Measurements from ENCODE around the gene STK32C.
"Not testable (repeated sequence)": the region's sequence is repeated elsewhere in the genome, so short reads cannot be mapped to it uniquely, and the experiment has no call there.

The STK32C gene

GRCh38 chr10:132296666-132297443 lies 10.9 kb downstream of the STK32C start:
- no peaks in the 10 kb centered on the region for H3K9me3 Mint-ChIP-seq
- H3K27ac Mint-ChIP-seq: no peak overlapping the region
- H3K4me3 Mint-ChIP-seq: no peak overlapping the region
- H3K36me3 Mint-ChIP-seq (ENCODE audit: low read depth): no peaks in the 10 kb centered on the region
- no peak for DNase-seq (ENCODE audit: low spot score)
- no peaks in the 10 kb centered on the region for H3K4me1 Mint-ChIP-seq (ENCODE audit: low read depth)
- no peaks in the 10 kb centered on the region for H3K27me3 Mint-ChIP-seq (ENCODE audit: low read depth)

DNA sequence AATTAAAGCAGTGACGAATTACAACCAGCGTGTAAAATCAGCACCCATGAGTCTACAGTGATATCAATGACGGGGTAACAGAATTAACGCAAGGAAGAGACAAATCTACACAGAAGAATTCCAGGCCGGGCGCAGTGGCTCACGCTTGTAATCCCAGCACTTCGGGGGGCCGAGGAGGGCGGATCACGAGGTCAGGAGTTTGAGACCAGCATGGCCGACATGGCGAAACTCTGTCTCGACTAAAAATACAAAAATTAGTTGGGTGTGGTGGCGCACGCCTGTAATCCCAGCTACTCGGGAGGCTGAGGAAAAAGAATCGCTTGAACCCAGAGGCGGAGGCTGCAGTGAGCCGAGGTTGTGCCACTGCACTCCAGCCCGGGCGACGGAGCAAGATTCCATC lies 12.3 kb downstream of the STK32C start:
- H3K27ac Mint-ChIP-seq; DNase-seq (ENCODE audit: low spot score); H3K27me3 Mint-ChIP-seq (ENCODE audit: low read depth); H3K36me3 Mint-ChIP-seq (ENCODE audit: low read depth); H3K4me1 Mint-ChIP-seq (ENCODE audit: low read depth); H3K4me3 Mint-ChIP-seq; H3K9me3 Mint-ChIP-seq: not testable (repeated sequence)

DNA sequence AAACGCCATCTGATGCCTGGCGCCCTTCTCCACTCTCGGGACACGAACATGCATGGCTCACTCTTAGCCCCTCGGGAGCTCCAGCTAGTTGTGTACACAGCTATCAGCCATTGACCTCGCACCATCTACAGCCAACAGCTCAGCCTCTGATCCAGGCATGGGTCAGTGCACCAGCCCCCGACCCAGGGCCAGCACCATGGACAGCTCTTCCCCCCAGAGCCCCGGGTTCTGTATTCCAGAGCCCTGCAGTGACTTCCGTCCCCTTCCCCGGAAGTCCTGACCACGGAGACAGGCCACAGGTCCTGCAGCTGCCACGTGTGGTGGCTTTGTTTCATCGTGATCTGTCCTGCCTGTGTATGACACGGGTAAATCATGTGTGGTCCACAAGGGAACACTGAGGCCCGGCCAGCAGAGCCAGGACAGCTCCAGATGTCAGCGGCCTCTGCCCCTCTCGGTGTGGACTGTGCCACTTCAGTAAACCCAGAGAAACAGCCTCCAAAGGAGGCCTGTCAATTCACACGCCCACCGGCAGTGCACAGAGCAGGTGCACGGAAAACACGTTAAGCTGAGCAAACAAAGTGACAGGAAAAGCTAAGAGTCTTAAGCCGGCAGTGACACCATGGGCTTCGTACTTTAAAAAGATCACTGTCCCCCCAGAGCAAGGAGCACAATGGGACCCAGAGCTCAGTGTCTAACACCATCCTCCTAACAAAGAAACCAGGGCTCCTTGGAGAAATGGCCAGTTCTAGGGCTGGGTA lies 13.0 kb downstream of the STK32C start:
- no peaks in the 10 kb centered on the region for H3K27me3 Mint-ChIP-seq (ENCODE audit: low read depth)
- no peak for DNase-seq (ENCODE audit: low spot score)
- H3K4me1 Mint-ChIP-seq (ENCODE audit: low read depth): no peaks in the 10 kb centered on the region
- no peak overlapping the region for H3K27ac Mint-ChIP-seq
- H3K4me3 Mint-ChIP-seq: no peak overlapping the region
- no peaks in the 10 kb centered on the region for H3K9me3 Mint-ChIP-seq
- H3K36me3 Mint-ChIP-seq (ENCODE audit: low read depth): no peaks in the 10 kb centered on the region

GRCh38 chr10:132293813-132294520 lies 13.8 kb downstream of the STK32C start:
- H3K27me3 Mint-ChIP-seq (ENCODE audit: low read depth): no peaks in the 10 kb centered on the region
- no peak overlapping the region for H3K4me3 Mint-ChIP-seq
- no peak for DNase-seq (ENCODE audit: low spot score)
- no peak overlapping the region for H3K27ac Mint-ChIP-seq
- no peaks in the 10 kb centered on the region for H3K36me3 Mint-ChIP-seq (ENCODE audit: low read depth)
- no peaks in the 10 kb centered on the region for H3K4me1 Mint-ChIP-seq (ENCODE audit: low read depth)
- H3K9me3 Mint-ChIP-seq: no peaks in the 10 kb centered on the region

DNA sequence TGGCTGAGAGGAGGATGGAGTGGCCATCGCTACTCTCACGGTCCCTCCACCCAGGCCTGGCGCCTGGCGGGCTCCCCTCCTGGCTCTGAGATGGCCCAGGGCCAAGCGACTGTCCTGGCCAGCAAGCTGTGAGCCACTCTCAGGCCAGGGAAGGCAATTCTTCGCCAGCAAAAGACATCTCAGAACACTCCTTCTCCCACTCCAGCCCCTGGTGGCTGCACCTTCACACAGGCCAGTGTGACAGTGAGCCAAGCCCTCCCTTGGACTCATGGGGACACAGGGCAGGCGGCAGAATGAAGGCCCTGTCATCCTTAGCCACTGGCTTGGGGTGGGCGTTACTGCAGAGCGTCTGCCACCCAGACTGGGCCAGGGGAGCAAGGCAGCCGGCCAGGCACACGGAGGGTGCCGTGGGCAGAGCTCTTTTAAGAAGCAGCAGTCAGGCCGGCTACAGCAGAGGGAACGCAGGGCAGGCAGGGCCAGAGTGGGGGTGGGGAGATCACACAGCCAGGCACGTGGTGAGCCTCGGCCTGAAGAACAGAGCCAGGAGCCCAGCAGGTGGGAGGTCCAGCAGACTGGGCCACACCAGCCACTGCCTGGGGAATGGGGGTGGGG lies 14.4 kb downstream of the STK32C start:
- no peak overlapping the region for H3K27ac Mint-ChIP-seq
- H3K4me1 Mint-ChIP-seq (ENCODE audit: low read depth): no peaks in the 10 kb centered on the region
- H3K4me3 Mint-ChIP-seq: no peak overlapping the region
- no peak for DNase-seq (ENCODE audit: low spot score)
- H3K9me3 Mint-ChIP-seq: no peaks in the 10 kb centered on the region
- no peaks in the 10 kb centered on the region for H3K36me3 Mint-ChIP-seq (ENCODE audit: low read depth)
- H3K27me3 Mint-ChIP-seq (ENCODE audit: low read depth): no peaks in the 10 kb centered on the region

- Mint-ChIP-seq H3K4me1 (ENCODE audit: low read depth) (no peaks in the 10 kb centered on the region), H3K27me3 (ENCODE audit: low read depth) (no peaks in the 10 kb centered on the region), H3K36me3 (ENCODE audit: low read depth) (no peaks in the 10 kb centered on the region), H3K4me3 (no peak overlapping the region), H3K27ac (no peak overlapping the region), H3K9me3 (no peaks in the 10 kb centered on the region)
- DNase-seq (ENCODE audit: low spot score): no peak
These were observed 15.2 kb downstream of the STK32C start for GRCh38 chr10:132292287-132293200.

DNA sequence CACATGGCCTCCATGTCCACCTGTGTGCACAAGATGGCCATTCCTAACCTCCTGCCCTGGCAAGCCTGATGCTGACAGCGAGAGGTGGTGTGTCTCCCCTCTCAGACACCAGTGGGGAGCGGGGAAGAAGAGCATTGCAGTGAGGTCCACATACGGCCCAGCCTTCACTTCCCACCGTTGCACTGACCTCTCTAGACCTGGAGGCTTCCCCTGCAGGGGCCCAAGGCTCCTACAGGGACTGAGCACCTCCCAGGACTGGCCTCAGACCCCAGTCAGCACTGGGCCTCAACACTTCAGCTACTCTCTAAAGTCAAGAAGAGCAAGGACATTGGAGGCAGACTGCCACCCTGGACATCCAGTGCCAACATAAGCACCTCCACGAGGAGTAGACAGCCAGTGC lies 15.9 kb downstream of the STK32C start:
- Mint-ChIP-seq H3K27me3 (ENCODE audit: low read depth) (no peaks in the 10 kb centered on the region), H3K9me3 (no peaks in the 10 kb centered on the region), H3K36me3 (ENCODE audit: low read depth) (no peaks in the 10 kb centered on the region), H3K4me1 (ENCODE audit: low read depth) (no peaks in the 10 kb centered on the region), H3K4me3 (no peak overlapping the region), H3K27ac (no peak overlapping the region)
- no peak for DNase-seq (ENCODE audit: low spot score)

GRCh38 chr10:132290631-132291030 lies 17.1 kb downstream of the STK32C start:
- no peak overlapping the region for H3K4me3 Mint-ChIP-seq
- DNase-seq (ENCODE audit: low spot score): no peak
- H3K36me3 Mint-ChIP-seq (ENCODE audit: low read depth): no peaks in the 10 kb centered on the region
- H3K27ac Mint-ChIP-seq: no peak overlapping the region
- H3K4me1 Mint-ChIP-seq (ENCODE audit: low read depth): no peaks in the 10 kb centered on the region
- no peaks in the 10 kb centered on the region for H3K9me3 Mint-ChIP-seq
- H3K27me3 Mint-ChIP-seq (ENCODE audit: low read depth): peaks cover 3% of the 10 kb centered on the region

DNA sequence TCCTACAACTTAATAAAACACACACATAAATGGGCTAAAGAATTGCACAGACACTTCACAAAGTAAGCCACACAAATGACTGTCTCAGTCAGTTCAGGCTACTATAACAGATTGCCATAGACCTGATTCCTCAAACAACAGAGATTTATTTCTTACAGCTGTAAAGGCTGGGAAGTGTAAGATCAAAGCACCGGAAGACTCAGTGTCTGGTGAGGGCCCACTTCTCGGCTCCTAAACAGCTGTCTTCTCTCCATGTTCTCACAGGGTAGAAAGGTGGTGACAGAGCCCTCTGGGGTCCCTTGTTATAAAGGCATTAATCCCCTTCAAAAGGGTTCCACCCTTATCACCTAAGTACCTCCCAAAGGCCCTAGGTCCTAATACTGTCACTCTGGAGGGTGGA lies 18.3 kb downstream of the STK32C start:
- Mint-ChIP-seq H3K9me3 (no peaks in the 10 kb centered on the region), H3K4me1 (ENCODE audit: low read depth) (no peaks in the 10 kb centered on the region), H3K36me3 (ENCODE audit: low read depth) (no peaks in the 10 kb centered on the region), H3K27me3 (ENCODE audit: low read depth) (peaks cover 6% of the 10 kb centered on the region), H3K4me3 (no peak overlapping the region), H3K27ac (no peak overlapping the region)
- no peak for DNase-seq (ENCODE audit: low spot score)

DNA sequence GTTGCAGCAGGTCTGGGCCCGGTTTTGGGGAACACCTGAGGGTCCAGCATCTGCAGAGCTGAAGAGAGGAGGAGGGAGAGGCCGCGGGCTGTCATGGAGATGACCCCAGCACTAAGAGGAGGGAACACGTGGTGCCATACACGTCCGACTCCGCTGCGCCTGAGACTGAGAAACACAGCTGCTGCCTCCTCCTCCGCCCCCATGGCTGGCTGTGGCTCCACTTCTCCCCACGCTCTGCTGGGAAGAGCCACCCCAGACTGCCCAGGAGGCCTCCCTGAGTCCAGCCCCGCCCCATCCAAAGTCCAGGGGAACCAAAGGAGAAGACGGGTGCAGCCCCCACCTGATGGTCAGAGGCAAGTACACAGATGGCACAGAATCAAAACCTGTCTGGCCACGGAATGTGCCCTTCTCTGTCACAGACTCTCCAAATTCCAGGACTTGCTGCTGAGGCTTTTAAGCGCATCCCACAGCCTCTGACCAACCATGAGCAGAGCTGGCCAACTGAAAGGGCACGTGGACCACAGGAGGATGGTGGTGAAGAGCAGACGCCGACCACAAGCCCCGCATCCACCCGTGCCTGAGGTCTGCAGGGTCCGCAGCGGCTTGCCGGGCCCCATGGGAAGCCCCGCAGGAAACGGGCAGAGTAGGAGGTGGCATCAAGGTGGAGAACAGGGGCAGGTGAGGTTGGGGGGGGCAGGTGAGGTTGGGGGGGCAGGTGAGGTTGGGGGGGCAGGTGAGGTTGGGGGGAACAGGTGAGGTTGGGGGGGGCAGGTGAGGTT lies 24.0 kb downstream of the STK32C start:
- Mint-ChIP-seq H3K27me3 (ENCODE audit: low read depth) (peaks cover 6% of the 10 kb centered on the region), H3K4me3 (no peak overlapping the region), H3K36me3 (ENCODE audit: low read depth) (no peaks in the 10 kb centered on the region), H3K27ac (no peak overlapping the region), H3K4me1 (ENCODE audit: low read depth) (no peaks in the 10 kb centered on the region), H3K9me3 (no peaks in the 10 kb centered on the region)
- no peak for DNase-seq (ENCODE audit: low spot score)

DNA sequence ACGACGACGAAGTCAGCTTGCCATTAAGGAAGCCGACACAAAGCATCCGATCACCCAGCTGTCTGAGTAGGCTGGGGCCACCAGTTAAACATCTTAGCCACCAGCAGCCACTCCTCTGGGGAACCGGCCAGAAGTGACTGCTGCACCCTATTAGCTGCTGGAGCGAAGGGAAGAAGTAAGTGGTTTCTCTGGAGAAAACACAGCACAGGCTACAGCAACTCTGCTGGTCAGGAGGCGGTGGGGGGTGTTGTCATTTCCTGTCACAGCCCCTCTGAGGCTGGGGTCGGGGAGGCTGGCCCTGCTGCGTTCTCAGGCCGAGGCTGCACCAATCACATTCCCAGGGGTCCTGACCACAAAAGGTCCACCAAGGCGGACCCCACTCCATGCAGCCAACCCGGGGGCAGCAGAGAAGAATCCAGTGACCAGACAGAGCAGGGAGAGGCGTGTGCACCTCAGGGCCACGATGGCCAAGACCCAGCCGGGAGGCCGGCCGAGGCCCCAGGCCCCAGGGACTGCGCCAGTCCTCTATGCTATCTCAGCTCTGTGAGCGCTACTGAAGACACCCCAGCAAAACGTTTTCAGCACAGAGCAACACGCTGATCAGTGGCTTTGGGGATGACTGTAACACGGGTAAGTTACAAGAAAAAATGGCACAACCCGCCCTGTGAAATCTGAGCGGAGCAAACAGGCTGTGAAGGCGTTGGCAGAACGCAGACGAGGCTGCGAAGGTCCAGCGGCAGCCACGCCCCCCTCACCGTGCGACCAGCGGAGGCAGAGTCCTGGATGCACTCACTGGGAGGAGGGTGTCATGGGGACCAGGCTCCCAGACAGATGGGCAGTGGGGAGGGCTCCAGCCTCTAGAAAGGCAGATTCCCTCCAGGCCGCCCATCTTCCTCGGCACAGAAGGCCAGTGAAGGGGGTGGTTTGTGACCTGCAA lies 24.8 kb downstream of the STK32C start:
- no peak for DNase-seq (ENCODE audit: low spot score)
- Mint-ChIP-seq H3K27ac (no peak overlapping the region), H3K4me3 (no peak overlapping the region), H3K4me1 (ENCODE audit: low read depth) (no peaks in the 10 kb centered on the region), H3K9me3 (no peaks in the 10 kb centered on the region), H3K27me3 (ENCODE audit: low read depth) (peaks cover 6% of the 10 kb centered on the region), H3K36me3 (ENCODE audit: low read depth) (no peaks in the 10 kb centered on the region)

Measured in T-helper 2 cell treated with Interferon-gamma antibody and Interleukin-4, amounts not matched to agents 5 μg/mL and 100 μg/mL, for 36 hours (primary cell).